HG02798 (cell line): Measurements from ENCODE around the gene FXYD7.

Experiments used
- ATAC-seq: cut with Tn5 transposase; IDR thresholded peaks from one replicate; pipeline ENCODE4 v1.9.1; 2021; ENCODE audit warnings: mild to moderate bottlenecking; ENCODE audit not compliant: unreplicated experiment, poor library complexity

Gene FXYD7

GRCh38 chr19:35162471-35163326, 19.6 kb downstream of the FXYD7 start:
- ATAC-seq = no peak

GRCh38 chr19:35164418-35164817, 21.4 kb downstream of the FXYD7 start:
- ATAC-seq = no peak

- ATAC-seq = no peak
These were observed 22.4 kb downstream of the FXYD7 start for GRCh38 chr19:35165200-35166058.

GRCh38 chr19:35166100-35167063, 23.3 kb downstream of the FXYD7 start:
- ATAC-seq = no peak

- ATAC-seq = no peak
These were observed 24.4 kb downstream of the FXYD7 start for GRCh38 chr19:35167251-35168119.

GRCh38 chr19:35168196-35168595, 25.1 kb downstream of the FXYD7 start:
- no peak for ATAC-seq

GRCh38 chr19:35169221-35169995, 26.4 kb downstream of the FXYD7 start:
- ATAC-seq = no peak

GRCh38 chr19:35170359-35171061, 27.5 kb downstream of the FXYD7 start:
- no peak for ATAC-seq

- no peak for ATAC-seq
These were observed 28.7 kb downstream of the FXYD7 start for GRCh38 chr19:35171730-35172129.

GRCh38 chr19:35174226-35174625, 31.2 kb downstream of the FXYD7 start:
- ATAC-seq = no peak

GRCh38 chr19:35176181-35176570, 33.1 kb downstream of the FXYD7 start:
- ATAC-seq = no peak

GRCh38 chr19:35177377-35178274, 34.6 kb downstream of the FXYD7 start:
- no peak for ATAC-seq

- no peak for ATAC-seq
These were observed 35.6 kb downstream of the FXYD7 start for GRCh38 chr19:35178701-35179100.

GRCh38 chr19:35179830-35180229, 36.8 kb downstream of the FXYD7 start:
- no peak for ATAC-seq

GRCh38 chr19:35181387-35181786, 38.3 kb downstream of the FXYD7 start:
- no peak for ATAC-seq

- ATAC-seq = no peak
These were observed 41.2 kb downstream of the FXYD7 start for GRCh38 chr19:35184267-35184666.

- ATAC-seq = no peak
These were observed 41.8 kb downstream of the FXYD7 start for GRCh38 chr19:35184884-35185283.
